HEK293 (cell line): ENCODE results near the gene MTF2.

Experiments used
- ZFP3 ChIP-seq: fragments of 450-650 bp; formaldehyde crosslinking; IDR thresholded peaks from 2 replicates; pipeline ENCODE4 v1.5.1; 2016; ENCODE audit warnings: low read depth, missing biosample characterization, missing genetic modification characterization
- ZNF121 ChIP-seq: fragments of 450-650 bp; formaldehyde crosslinking; IDR thresholded peaks from 2 replicates; pipeline ENCODE4 v1.5.1; 2016; ENCODE audit warnings: missing biosample characterization, missing genetic modification characterization
- ZNF169 ChIP-seq: fragments of 450-650 bp; formaldehyde crosslinking; IDR thresholded peaks from 2 replicates; pipeline ENCODE4 v1.5.1; 2016; ENCODE audit warnings: missing biosample characterization, missing genetic modification characterization
- TF ChIP-seq, protein P1 (sequence below): fragments of 450-650 bp; formaldehyde crosslinking; IDR thresholded peaks from 2 replicates; pipeline ENCODE4 v1.5.1; 2016; ENCODE audit warnings: missing biosample characterization, missing genetic modification characterization

DNA sequence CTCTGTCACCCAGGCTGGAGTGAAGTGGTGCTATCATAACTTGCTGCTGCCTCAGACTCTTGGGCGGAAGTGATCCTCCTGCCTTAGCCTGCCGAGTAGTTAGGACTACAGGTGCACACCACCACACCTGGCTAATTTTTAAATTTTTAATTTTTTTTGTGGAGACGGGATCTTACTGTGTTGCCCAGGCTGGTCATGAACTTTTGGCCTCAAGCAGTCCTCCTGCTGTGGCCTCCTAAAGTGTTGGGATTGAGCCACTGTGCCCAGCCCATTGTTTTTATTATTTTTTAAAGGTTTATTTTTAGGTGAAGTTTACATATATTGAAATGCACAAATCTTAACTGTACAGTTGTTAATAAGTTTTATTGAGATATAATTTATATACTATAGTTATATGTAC lies 3.2 kb downstream of the MTF2 start:
- TF ChIP-seq ZFP3 = no peak
- TF ChIP-seq, protein P1, sequence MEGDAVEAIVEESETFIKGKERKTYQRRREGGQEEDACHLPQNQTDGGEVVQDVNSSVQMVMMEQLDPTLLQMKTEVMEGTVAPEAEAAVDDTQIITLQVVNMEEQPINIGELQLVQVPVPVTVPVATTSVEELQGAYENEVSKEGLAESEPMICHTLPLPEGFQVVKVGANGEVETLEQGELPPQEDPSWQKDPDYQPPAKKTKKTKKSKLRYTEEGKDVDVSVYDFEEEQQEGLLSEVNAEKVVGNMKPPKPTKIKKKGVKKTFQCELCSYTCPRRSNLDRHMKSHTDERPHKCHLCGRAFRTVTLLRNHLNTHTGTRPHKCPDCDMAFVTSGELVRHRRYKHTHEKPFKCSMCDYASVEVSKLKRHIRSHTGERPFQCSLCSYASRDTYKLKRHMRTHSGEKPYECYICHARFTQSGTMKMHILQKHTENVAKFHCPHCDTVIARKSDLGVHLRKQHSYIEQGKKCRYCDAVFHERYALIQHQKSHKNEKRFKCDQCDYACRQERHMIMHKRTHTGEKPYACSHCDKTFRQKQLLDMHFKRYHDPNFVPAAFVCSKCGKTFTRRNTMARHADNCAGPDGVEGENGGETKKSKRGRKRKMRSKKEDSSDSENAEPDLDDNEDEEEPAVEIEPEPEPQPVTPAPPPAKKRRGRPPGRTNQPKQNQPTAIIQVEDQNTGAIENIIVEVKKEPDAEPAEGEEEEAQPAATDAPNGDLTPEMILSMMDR (tag by site-specific recombination) = no peak
- TF ChIP-seq ZNF169 = no peak
- peak; percentile 78 for TF ChIP-seq ZNF121 (tag by site-specific recombination)
